GM12873 (cell line): ENCODE results near the gene KIAA0319L.

Experiments
- CTCF ChIP-seq: IDR thresholded peaks from 2 replicates; pipeline ENCODE4 v1.5.1; 2012; ENCODE audit warnings: low read depth, mild to moderate bottlenecking, moderate library complexity, low read length, control low read depth; ENCODE audit not compliant: insufficient read depth; ENCODE audit errors: missing control alignments

The KIAA0319L gene

GRCh38 chr1:35432231-35432630 is 125.0 kb downstream of the KIAA0319L start:
- no peak for TF ChIP-seq CTCF

GRCh38 chr1:35431173-35431599 is 126.0 kb downstream of the KIAA0319L start:
- no peak for TF ChIP-seq CTCF

GRCh38 chr1:35430762-35431161 is 126.4 kb downstream of the KIAA0319L start:
- TF ChIP-seq CTCF: no peak

GRCh38 chr1:35428360-35428759 is 128.8 kb downstream of the KIAA0319L start:
- no peak for TF ChIP-seq CTCF

- TF ChIP-seq CTCF: no peak
Measured at GRCh38 chr1:35426097-35426586, 131.1 kb downstream of the KIAA0319L start.

GRCh38 chr1:35408925-35409324 is 148.3 kb downstream of the KIAA0319L start:
- no peak for TF ChIP-seq CTCF

GRCh38 chr1:35407743-35408142 is 149.5 kb downstream of the KIAA0319L start:
- no peak for TF ChIP-seq CTCF
